HL-60/S4 treated with phorbol 12-myristate 13-acetate at 8.2 ng/mL for 4 days and 3 days (cell line): ENCODE measurements around the gene MKRN1.
"Not testable (repeated sequence)": the region's sequence is repeated elsewhere in the genome, so short reads cannot be mapped to it uniquely, and the experiment has no call there.

Source experiments
- in situ Hi-C: fragments of 300-500 bp; cut with MboI; formaldehyde crosslinking; loops from 2 replicates; pipeline ENCODE4 v1.15.0; 2022; ENCODE audit warnings: low sequenced_read_pairs

Gene MKRN1

GRCh38 chr7:140479062-140479738 lies at the start of gene MKRN1:
Gene MKRN1 (minus strand): TSS chr7:140479505. CDS start chr7:140479344, 161 bp downstream.
- in situ Hi-C loops, result no loop called here

DNA sequence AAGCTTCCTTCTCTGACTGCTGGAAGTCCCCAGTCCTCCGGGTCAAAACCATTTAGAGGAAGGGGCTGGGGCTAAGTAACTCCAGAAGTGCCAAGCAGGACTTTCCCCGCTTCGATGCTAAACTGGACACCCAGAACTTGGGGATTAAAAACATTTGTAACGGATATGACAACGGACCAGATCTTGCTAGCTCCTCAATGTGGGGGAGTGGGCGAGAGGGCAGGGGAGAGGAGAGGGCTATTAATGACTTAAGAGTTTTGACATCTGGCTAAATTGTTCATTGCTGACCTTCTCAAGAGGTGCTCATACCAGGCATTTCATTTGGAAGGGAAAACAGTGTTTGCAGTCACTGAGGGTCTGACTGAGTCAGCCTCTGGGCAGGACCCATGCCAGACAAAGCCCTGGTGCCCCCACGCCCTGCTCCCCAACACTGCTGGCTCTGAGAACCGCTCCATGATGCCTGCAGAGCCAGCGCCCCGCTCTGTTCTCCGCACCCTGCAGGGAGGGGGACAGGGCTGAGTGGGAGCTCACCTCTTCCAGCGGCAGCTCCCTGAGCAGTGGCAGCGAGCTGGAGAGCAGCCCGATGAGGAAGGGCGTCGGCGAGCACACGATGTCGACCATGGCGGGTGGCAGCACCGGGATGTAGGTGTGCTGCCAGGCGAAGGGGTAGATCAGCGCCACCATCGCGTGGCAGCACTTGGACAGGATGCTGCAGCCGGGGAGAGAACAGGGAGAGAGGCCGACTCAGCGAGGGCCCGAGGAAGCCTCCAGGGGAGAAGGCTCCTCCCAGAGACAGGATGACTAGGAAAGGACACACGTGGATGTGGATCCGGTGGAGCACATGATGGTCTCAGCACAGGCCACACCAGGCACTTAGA lies 47.7 kb upstream of the MKRN1 start:
- in situ Hi-C loops, result no loop called here

GRCh38 chr7:140526214-140526613 lies 46.9 kb upstream of the MKRN1 start:
- in situ Hi-C loops, result no loop called here

- in situ Hi-C loops, result no loop called here
Observed at GRCh38 chr7:140525743-140526142, 46.4 kb upstream of the MKRN1 start.

DNA sequence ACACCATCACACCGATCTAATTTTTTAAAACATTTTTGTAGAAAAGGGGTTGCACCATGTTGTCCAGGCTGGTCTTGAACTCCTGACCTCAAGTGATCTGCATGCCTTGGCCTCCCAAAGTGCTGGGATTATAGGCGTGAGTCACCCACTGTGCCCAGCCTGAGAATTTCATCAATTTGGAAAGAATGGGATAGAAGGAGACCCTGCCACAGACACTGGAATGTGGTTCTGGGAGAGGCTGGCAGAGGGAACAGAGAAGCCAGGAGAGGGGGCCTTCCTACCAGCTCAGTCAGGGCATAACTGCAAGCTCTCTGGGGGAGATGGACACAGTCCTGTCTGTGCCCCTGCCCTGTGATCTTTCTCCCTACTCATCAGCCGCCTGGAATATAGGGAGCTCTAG lies 42.1 kb upstream of the MKRN1 start:
- in situ Hi-C loops, result loop anchor here (25.0 kb wide), 1 partner anchor 491 kb away; the partner anchor contains the start of gene MRPS33

DNA sequence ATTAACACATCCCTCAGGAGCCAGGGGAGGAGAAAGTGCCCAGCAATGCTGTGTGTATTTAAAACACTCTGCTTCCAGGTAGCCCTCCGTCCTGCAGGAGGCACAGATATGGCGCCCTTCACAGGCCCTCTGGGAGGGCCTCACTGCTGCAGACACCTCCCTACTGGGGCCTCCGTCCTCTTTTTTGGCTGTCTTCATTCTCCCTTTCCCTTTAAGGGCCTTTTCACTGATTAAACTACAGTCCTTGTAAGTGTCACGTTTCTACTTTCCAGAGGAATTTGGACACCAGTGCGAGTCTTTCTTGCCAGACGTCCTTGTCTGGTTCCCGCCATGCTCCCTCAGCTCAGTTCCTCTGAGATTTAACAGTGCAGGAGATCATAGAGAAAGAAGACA lies 39.7 kb upstream of the MKRN1 start:
- in situ Hi-C loops, result loop anchor here (25.0 kb wide), 1 partner anchor 493 kb away; the partner anchor contains the start of gene MRPS33

- in situ Hi-C loops, result loop anchor here (25.0 kb wide), 1 partner anchor 494 kb away; the partner anchor contains the start of gene MRPS33
Observed at GRCh38 chr7:140518370-140519006, 39.2 kb upstream of the MKRN1 start.

DNA sequence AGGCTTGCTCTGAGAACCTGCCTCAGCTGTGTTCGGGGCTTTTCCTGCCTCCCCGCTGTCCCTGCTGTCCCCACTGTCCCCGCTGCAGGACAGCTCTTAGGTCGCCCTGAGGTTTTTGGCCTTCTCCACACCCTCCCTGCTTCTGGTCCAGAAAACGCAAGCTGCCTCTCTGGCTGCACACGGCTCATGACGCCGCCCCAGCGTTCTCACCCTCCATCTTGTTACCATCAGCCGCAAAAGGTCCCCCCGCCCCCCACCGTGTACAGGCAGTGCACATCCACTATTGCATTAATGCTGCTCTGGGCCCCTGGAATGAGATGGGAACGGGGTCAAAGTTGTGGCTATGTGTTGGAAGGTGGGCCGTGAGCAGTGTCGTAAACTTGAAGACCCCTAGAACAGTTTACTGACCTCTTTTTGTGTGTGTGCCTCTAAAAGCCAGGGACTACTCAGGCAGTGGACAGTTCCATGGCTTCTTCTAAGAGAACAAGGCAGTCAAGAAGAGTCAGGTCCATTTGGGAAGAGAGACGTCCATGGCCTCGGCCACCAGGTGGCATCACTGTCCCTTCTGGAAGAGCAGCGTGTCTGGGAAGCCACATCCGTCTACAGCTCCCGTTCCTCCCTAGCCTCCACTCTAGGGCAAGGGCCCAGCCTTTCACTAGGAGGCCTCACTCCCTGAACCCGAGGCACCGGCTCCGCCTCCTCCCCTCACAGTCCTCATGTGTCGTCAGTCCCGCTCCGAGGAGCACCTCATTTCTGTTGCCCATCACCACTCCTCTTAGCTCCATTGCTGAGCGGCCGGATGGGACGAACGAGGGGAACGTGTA lies 38.5 kb upstream of the MKRN1 start:
- in situ Hi-C loops, result loop anchor here (25.0 kb wide), 1 partner anchor 495 kb away; the partner anchor contains the start of gene MRPS33

- in situ Hi-C loops, result loop anchor here (25.0 kb wide), 1 partner anchor 500 kb away; the partner anchor contains the start of gene MRPS33
Observed at GRCh38 chr7:140512317-140513000, 33.2 kb upstream of the MKRN1 start.

DNA sequence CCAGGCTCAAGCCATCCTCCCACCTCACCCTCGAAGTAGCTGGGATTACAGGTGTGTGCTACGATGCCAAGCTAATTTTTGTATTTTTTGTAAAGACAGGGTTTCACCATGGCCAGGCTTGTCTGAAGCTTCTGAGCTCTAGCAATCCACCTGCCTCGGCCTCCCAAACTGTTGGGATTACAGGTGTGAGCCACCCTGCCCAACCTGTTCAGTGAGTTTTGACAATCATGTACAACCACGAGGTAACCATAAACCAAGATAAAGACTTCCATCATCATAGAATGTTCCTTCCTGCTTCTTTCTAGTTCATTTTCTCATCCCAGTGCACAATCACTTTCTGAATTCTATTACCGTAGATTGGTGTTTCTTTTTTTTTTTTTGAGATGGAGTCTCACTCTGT lies 30.5 kb upstream of the MKRN1 start:
- in situ Hi-C loops, result loop anchor here (25.0 kb wide), 1 partner anchor 503 kb away; the partner anchor contains the start of gene MRPS33

GRCh38 chr7:140507556-140507955 lies 28.3 kb upstream of the MKRN1 start:
- in situ Hi-C loops, result loop anchor here (25.0 kb wide), 1 partner anchor 505 kb away; the partner anchor contains the start of gene MRPS33

GRCh38 chr7:140506788-140507464 lies 27.6 kb upstream of the MKRN1 start:
- in situ Hi-C loops, result loop anchor here (25.0 kb wide), 1 partner anchor 505 kb away; the partner anchor contains the start of gene MRPS33

GRCh38 chr7:140501966-140502365 lies 22.7 kb upstream of the MKRN1 start:
- in situ Hi-C loops, result loop anchor here (25.0 kb wide), 1 partner anchor 510 kb away; the partner anchor contains the start of gene MRPS33

- in situ Hi-C loops, result not testable (repeated sequence)
Observed at GRCh38 chr7:140497807-140498206, 18.5 kb upstream of the MKRN1 start.

- in situ Hi-C loops, result no loop called here
Observed at GRCh38 chr7:140497241-140497769, 18.0 kb upstream of the MKRN1 start.

DNA sequence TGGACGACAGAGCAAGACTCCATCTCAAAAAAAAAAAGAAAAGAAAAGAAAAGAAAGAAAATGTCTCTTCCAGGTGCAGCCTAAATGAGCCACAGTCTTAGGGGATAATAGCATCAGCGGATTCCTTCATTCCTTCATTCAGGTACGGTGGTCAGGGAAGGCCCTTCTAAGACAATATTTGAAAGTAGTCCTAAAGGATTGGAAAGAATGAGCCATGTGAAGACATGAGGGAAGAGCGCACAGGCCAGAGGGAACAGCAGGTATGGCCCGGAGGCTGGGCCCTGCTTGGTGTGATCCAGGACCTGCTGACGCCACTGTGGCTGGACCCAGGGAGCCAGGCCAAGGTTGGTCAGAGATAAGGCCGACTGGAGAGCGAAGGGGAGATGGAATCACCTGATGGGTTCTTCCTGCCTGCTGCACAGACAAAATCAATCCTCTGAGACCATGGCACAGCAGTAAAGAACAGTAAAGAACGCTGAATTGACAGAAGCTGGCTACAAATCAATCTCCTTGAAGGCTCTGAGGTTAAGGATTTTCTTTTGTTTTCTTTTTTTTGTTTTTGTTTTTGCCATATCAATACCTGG lies 16.3 kb upstream of the MKRN1 start:
- in situ Hi-C loops, result no loop called here

- in situ Hi-C loops, result no loop called here
Observed at GRCh38 chr7:140494867-140495266, 15.6 kb upstream of the MKRN1 start.

- in situ Hi-C loops, result no loop called here
Observed at GRCh38 chr7:140489026-140489359, 9.7 kb upstream of the MKRN1 start.
